ENCODE results near the gene FURIN.

FURIN gene

DNA sequence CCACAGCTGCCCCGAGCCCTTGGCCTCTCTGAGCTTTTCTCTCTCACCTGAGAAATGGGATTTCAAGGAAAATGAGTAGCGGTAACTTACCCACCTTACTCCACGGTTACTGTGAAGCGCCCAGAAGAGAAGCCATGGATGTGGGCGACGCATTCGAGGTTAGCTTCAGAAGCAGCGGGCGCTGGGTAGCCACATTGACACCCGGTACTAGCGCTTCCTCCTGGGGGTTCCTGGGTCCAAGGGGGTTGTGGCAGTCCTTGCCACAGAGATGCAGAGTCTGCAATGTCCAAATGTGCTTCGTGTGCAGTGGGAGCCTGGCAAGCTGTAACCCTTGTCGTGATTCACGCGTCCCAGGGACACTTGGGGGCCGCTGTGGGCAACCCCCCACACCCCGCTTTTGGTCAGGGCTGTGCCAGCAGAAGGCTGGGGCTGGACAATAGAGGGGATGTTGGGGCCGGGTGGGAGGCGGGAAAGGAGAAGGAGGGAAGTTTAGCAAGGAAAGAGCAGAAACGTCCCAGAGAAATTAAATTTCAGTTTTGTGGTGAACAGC lies 41.4 kb upstream of the FURIN start:
- Histone ChIP-seq H4K20me1 (ENCODE audit: insufficient read depth, low read length) (no peaks in the 10 kb centered on the region), H3K36me3 (replicated peaks; ENCODE audit: insufficient read depth, low read length) (no peaks in the 10 kb centered on the region), H3F3A (ENCODE audit: insufficient read depth, low read length) (no peaks in the 10 kb centered on the region), H3K79me2 (ENCODE audit: low read length) (no peaks in the 10 kb centered on the region), H2AFZ (ENCODE audit: low read length) (no peak overlapping the region), H3K27me3 (replicated peaks; ENCODE audit: insufficient read depth, low read length) (no peaks in the 10 kb centered on the region), H3K4me1 (ENCODE audit: low read length) (no peaks in the 10 kb centered on the region), H3K27ac (ENCODE audit: low read length) (no peak overlapping the region), H3K9me3 (replicated peaks; ENCODE audit: insufficient read depth, low read length) (no peaks in the 10 kb centered on the region), H3K9ac (ENCODE audit: low read length) (no peak overlapping the region), H3K4me3 (ENCODE audit: low read length) (no peak overlapping the region), H3K4me2 (ENCODE audit: low read depth, low read length) (no peak overlapping the region), H3K9me2 (replicated peaks; ENCODE audit: insufficient read depth, low read length) (no peaks in the 10 kb centered on the region)
- TF ChIP-seq EZH2 (optimal IDR thresholded peaks at IDR 0.05; ENCODE audit: low read depth, low read length) (no peak), EZH2phosphoT487 (IDR thresholded peaks at IDR 0.05; ENCODE audit: low read length) (no peak)
- TF ChIP-seq, protein P1, sequence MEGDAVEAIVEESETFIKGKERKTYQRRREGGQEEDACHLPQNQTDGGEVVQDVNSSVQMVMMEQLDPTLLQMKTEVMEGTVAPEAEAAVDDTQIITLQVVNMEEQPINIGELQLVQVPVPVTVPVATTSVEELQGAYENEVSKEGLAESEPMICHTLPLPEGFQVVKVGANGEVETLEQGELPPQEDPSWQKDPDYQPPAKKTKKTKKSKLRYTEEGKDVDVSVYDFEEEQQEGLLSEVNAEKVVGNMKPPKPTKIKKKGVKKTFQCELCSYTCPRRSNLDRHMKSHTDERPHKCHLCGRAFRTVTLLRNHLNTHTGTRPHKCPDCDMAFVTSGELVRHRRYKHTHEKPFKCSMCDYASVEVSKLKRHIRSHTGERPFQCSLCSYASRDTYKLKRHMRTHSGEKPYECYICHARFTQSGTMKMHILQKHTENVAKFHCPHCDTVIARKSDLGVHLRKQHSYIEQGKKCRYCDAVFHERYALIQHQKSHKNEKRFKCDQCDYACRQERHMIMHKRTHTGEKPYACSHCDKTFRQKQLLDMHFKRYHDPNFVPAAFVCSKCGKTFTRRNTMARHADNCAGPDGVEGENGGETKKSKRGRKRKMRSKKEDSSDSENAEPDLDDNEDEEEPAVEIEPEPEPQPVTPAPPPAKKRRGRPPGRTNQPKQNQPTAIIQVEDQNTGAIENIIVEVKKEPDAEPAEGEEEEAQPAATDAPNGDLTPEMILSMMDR (IDR thresholded peaks at IDR 0.05; ENCODE audit: low read length): no peak
- DNase-seq: no peak

DNA sequence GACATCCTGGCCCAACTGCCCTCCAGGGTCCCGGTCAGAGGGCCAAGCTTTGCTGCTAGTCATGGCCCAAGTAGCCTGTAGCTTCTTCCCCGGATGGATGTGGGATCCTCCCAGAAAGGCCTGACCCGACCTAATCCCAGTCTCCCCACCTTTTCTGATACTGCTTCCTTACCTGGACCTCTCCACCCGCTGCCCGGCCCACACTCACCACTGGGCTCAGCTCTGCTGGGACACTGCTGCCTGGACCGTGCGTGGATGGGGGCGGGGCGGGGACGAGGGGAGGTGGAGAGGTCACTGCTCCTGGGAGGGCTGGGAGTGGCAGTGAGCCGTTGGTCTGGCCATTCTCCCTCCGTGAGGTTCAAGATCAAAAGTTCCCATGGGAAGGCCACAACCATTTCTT lies 40.3 kb upstream of the FURIN start:
- Histone ChIP-seq H3K9me2 (replicated peaks; ENCODE audit: insufficient read depth, low read length) (no peaks in the 10 kb centered on the region), H3K4me1 (ENCODE audit: low read length) (no peaks in the 10 kb centered on the region), H3K27me3 (replicated peaks; ENCODE audit: insufficient read depth, low read length) (no peaks in the 10 kb centered on the region), H3K27ac (ENCODE audit: low read length) (no peak overlapping the region), H3K4me2 (ENCODE audit: low read depth, low read length) (no peak overlapping the region), H3K4me3 (ENCODE audit: low read length) (no peak overlapping the region), H3F3A (ENCODE audit: insufficient read depth, low read length) (no peaks in the 10 kb centered on the region), H3K36me3 (replicated peaks; ENCODE audit: insufficient read depth, low read length) (no peaks in the 10 kb centered on the region), H3K9ac (ENCODE audit: low read length) (no peak overlapping the region), H3K79me2 (ENCODE audit: low read length) (no peaks in the 10 kb centered on the region), H2AFZ (ENCODE audit: low read length) (no peak overlapping the region), H3K9me3 (replicated peaks; ENCODE audit: insufficient read depth, low read length) (no peaks in the 10 kb centered on the region), H4K20me1 (ENCODE audit: insufficient read depth, low read length) (no peaks in the 10 kb centered on the region)
- DNase-seq: no peak
- TF ChIP-seq, protein P1 (IDR thresholded peaks at IDR 0.05; ENCODE audit: low read length): no peak
- TF ChIP-seq EZH2 (optimal IDR thresholded peaks at IDR 0.05; ENCODE audit: low read depth, low read length) (no peak), EZH2phosphoT487 (IDR thresholded peaks at IDR 0.05; ENCODE audit: low read length) (no peak)

DNA sequence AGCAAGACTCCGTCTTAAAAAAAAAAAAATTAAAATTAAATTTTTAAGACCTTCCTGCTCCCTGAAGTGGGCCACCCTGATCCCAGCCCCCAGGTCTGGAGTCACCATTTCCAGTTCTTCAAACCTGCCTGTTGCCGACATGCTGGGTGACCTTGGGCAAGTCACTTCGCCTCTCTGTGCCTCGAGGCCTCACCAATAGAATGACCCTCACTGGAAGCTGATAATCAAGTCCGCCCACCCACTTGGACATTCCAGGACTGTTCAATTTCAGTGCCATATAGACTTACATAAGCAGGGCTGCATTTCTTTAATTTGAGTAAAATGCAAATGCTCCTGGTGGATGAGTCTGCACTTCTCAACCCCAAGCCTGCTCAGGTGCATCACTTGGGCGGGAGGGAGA lies 39.3 kb upstream of the FURIN start:
- no peak overlapping the region for H3K4me2 ChIP-seq (ENCODE audit: low read depth, low read length)
- H3K27me3 ChIP-seq (replicated peaks; ENCODE audit: insufficient read depth, low read length): no peaks in the 10 kb centered on the region

More for the DNA sequence above, 39.3 kb upstream of the FURIN start:
- Histone ChIP-seq H3F3A (ENCODE audit: insufficient read depth, low read length) (no peaks in the 10 kb centered on the region), H3K27ac (ENCODE audit: low read length) (no peak overlapping the region), H3K4me1 (ENCODE audit: low read length) (no peaks in the 10 kb centered on the region), H3K79me2 (ENCODE audit: low read length) (no peaks in the 10 kb centered on the region), H2AFZ (ENCODE audit: low read length) (no peak overlapping the region), H3K9me3 (replicated peaks; ENCODE audit: insufficient read depth, low read length) (no peaks in the 10 kb centered on the region), H3K36me3 (replicated peaks; ENCODE audit: insufficient read depth, low read length) (no peaks in the 10 kb centered on the region), H3K4me3 (ENCODE audit: low read length) (no peak overlapping the region), H3K9ac (ENCODE audit: low read length) (no peak overlapping the region), H3K9me2 (replicated peaks; ENCODE audit: insufficient read depth, low read length) (no peaks in the 10 kb centered on the region), H4K20me1 (ENCODE audit: insufficient read depth, low read length) (no peaks in the 10 kb centered on the region)
- TF ChIP-seq EZH2phosphoT487 (IDR thresholded peaks at IDR 0.05; ENCODE audit: low read length) (no peak), EZH2 (optimal IDR thresholded peaks at IDR 0.05; ENCODE audit: low read depth, low read length) (no peak)
- TF ChIP-seq, protein P1 (IDR thresholded peaks at IDR 0.05; ENCODE audit: low read length): no peak
- no peak for DNase-seq

Data from MM.1S (cell line).